K562 (cell line): Measurements from ENCODE around the gene SMCHD1. TPM values are rescaled to one million over a fixed set of nuclear protein-coding genes. Genes with fewer than 3 reads are reported as not detected.

Experiments used
- ATAC-seq: fragments of 200-7000 bp; cut with Tn5 transposase; 3 replicates; pipeline ENCODE4 v1.9.1; 2020; ENCODE audit warnings: moderate library complexity
- BruUV-seq: library from RNA; stranded (reverse); fragments of 400-500 nt; replicated peaks from 2 replicates; lab custom pipeline; 2021; lab: Mats Ljungman, UMichigan
- CTCF ChIA-PET: fragments of 300-600 bp; formaldehyde crosslinking; extraction: SDS; loops from one replicate; lab custom pipeline; 2021; ENCODE audit warnings: low intra/inter-chr PET ratio; lab: Yijun Ruan, JAX
- POLR2A ChIA-PET: fragments of 300-600, 350-650 bp; sonication (Branson Sonifier 250); formaldehyde crosslinking; extraction: SDS; loops from one replicate; lab custom pipeline; 2021; ENCODE audit warnings: antibody characterized with exemption, inconsistent platforms; lab: Yijun Ruan, JAX
- DNase-seq, 4 experiments: peaks; one replicate each; pipeline versions ENCODE4 v3.0.0 to v3.0.0-alpha.2; 2011 to 2018; ENCODE audit warnings: low spot score in 3 of 4, mixed read lengths in 3 of 4; ENCODE audit errors: extremely low read depth in 1 of 4
- FAIRE-seq: peaks from 2 replicates; lab custom pipeline; 2011; peaks lifted over from hg19 to GRCh38; lab: Jason Lieb, UNC
- H2AFZ ChIP-seq: 2 replicates; pipeline ENCODE4 v1.6.0; 2011; ENCODE audit warnings: low read depth, low read length, control low read depth, inconsistent platforms
- H3K27ac ChIP-seq: fragments of 200-600 bp; 3 replicates; pipeline ENCODE4 v1.8.0; 2011; ENCODE audit warnings: low read depth, mild to moderate bottlenecking, control low read depth, inconsistent platforms, low read length, moderate library complexity, mixed read lengths; ENCODE audit errors: extremely low read depth
- H3K27me3 ChIP-seq, 2 experiments: fragments of 300-600 bp in 1 of 2; 2 replicates in 1 of 2; 3 replicates in 1 of 2; pipeline versions ENCODE4 v1.6.0 to v1.8.0; 2011; ENCODE audit warnings: inconsistent platforms in 2 of 2, low read length in 2 of 2, mild to moderate bottlenecking in 1 of 2, mixed read lengths in 1 of 2, moderate library complexity in 1 of 2; ENCODE audit not compliant: control insufficient read depth in 2 of 2, insufficient read depth in 2 of 2
- H3K36me3 ChIP-seq: fragments of 300-600 bp; 3 replicates; pipeline ENCODE4 v1.8.0; 2011; ENCODE audit warnings: mild to moderate bottlenecking, low read length, inconsistent platforms; ENCODE audit not compliant: control insufficient read depth, insufficient read depth
- H3K4me1 ChIP-seq, 2 experiments: fragments of 200-600 bp in 1 of 2; replicated peaks in 1 of 2; 2 replicates in 1 of 2; 3 replicates in 1 of 2; pipeline versions ENCODE4 v1.5.1 to v1.8.0; 2011; ENCODE audit warnings: inconsistent platforms in 2 of 2, low read length in 2 of 2, mild to moderate bottlenecking in 1 of 2, mixed read lengths in 1 of 2, moderate library complexity in 1 of 2; ENCODE audit not compliant: control insufficient read depth in 2 of 2, insufficient read depth in 2 of 2
- H3K4me2 ChIP-seq: 2 replicates; pipeline ENCODE4 v1.6.1; 2011; ENCODE audit warnings: low read length, control low read depth, inconsistent platforms, mixed read lengths; ENCODE audit not compliant: insufficient read depth
- H3K4me3 ChIP-seq: fragments of 200-600 bp; sonication (generic), shearing (Covaris generic); 2 replicates; pipeline ENCODE4 v1.5.1; 2016; ENCODE audit warnings: control low read depth, inconsistent platforms
- H3K79me2 ChIP-seq: fragments of 200-600 bp; 3 replicates; pipeline ENCODE4 v1.8.0; 2011; ENCODE audit warnings: low read length, inconsistent platforms; ENCODE audit not compliant: control insufficient read depth, insufficient read depth
- H3K9ac ChIP-seq, 2 experiments: 2 replicates each; pipeline versions ENCODE4 v1.6.0 to v1.6.1; 2011; ENCODE audit warnings: low read depth in 2 of 2, low read length in 2 of 2, control low read depth in 1 of 2, inconsistent platforms in 1 of 2, mild to moderate bottlenecking in 1 of 2, mixed read lengths in 1 of 2; ENCODE audit not compliant: insufficient read depth in 1 of 2
- H3K9me1 ChIP-seq: one replicate; pipeline ENCODE4 v1.6.0; 2011; ENCODE audit warnings: inconsistent platforms, mild to moderate bottlenecking, low read length, moderate library complexity; ENCODE audit not compliant: control insufficient read depth, insufficient read depth
- H3K9me3 ChIP-seq: replicated peaks from 2 replicates; pipeline ENCODE4 v1.5.1; 2011; ENCODE audit warnings: low read depth, low read length, inconsistent platforms; ENCODE audit not compliant: control insufficient read depth, insufficient read depth
- H4K20me1 ChIP-seq: replicated peaks from 2 replicates; pipeline ENCODE4 v1.6.1; 2011; ENCODE audit warnings: low read length, inconsistent platforms, mixed read lengths; ENCODE audit not compliant: control insufficient read depth, insufficient read depth
- ARID1B ChIP-seq: fragments of 450-650 bp; IDR thresholded peaks from 2 replicates; pipeline ENCODE4 v1.6.1; 2016; ENCODE audit warnings: antibody characterized with exemption, mild to moderate bottlenecking, inconsistent platforms
- CHD7 ChIP-seq: fragments of 200-600 bp; sonication (generic); IDR thresholded peaks from one replicate; pipeline ENCODE4 v1.6.1; 2012; ENCODE audit warnings: mild to moderate bottlenecking, low read depth, low read length, inconsistent platforms
- NRF1 ChIP-seq, 2 experiments: fragments of 450-650 bp; IDR thresholded peaks in 1 of 2; conservative IDR thresholded peaks in 1 of 2; 2 replicates each; pipeline ENCODE4 v1.6.1; 2014; ENCODE audit warnings: mild to moderate bottlenecking in 2 of 2
- RFX7 ChIP-seq: fragments of 250-450 bp; sonication (Bioruptor Pico); IDR thresholded peaks from 2 replicates; pipeline ENCODE4 v1.5.1; 2021; ENCODE audit warnings: mild to moderate bottlenecking
- SMARCA4 ChIP-seq: fragments of 450-650 bp; IDR thresholded peaks from 2 replicates; pipeline ENCODE4 v1.6.1; 2016
- THRB ChIP-seq: fragments of 450-650 bp; formaldehyde crosslinking; conservative IDR thresholded peaks from 2 replicates; pipeline ENCODE4 v1.4.0; 2022; ENCODE audit warnings: mild to moderate bottlenecking, missing genetic modification characterization
- TRIM24 ChIP-seq, 2 experiments: fragments of 450-650 bp; IDR thresholded peaks; 2 replicates each; pipeline ENCODE4 v1.6.1; 2016
- ZNF146 ChIP-seq: IDR thresholded peaks from one replicate; pipeline ENCODE4 v1.6.1; 2018; ENCODE audit warnings: missing compliant biosample characterization; ENCODE audit not compliant: unreplicated experiment
- ZNF436 ChIP-seq: fragments of 250-450, 450-650 bp; sonication (Bioruptor Pico); formaldehyde crosslinking; IDR thresholded peaks from 2 replicates; pipeline ENCODE4 v1.7.0; 2020; ENCODE audit warnings: mild to moderate bottlenecking
- ZNF511 ChIP-seq: sonication (generic); formaldehyde crosslinking; IDR thresholded peaks from 2 replicates; pipeline ENCODE4 v1.8.0; 2022; ENCODE audit warnings: mild to moderate bottlenecking, missing genetic modification reagents
- WGBS: fragments of 100-300 bp; shearing (Covaris generic); methylation state at CpG from one replicate; pipeline ENCODE4 v1.1.6; 2016; ENCODE audit warnings: low coverage, mixed read lengths; ENCODE audit not compliant: insufficient coverage; ENCODE audit errors: missing lambda C conversion rate; 5-methylcytosine and 5-hydroxymethylcytosine counted together
- in situ Hi-C: fragments of 300-500 bp; cut with MboI; formaldehyde crosslinking; loops from 4 replicates; pipeline ENCODE4 v1.15.0; 2018; ENCODE audit warnings: inconsistent platforms, mixed read lengths
- intact Hi-C: fragments of 100-400 bp; cut with micrococcal nuclease; formaldehyde crosslinking; loops from 2 replicates; pipeline ENCODE4 v1.14.2; 2022
- polyA plus RNA-seq, 8 experiments: library from polyadenylated mRNA; depleted of rRNA in 4 of 8; stranded (reverse) in 5 of 8; unstranded in 3 of 8; fragments of >200 nt; fragmentation: Nextera tagmentation in 2 of 8; fragmentation: Illumina TruSeq in 1 of 8; extraction: Ambion mirVana in 2 of 8; extraction: Trizol in 1 of 8; gene quantifications; 2 replicates each; pipeline versions ENCODE4 v1.2.1 to v1.2.3, GENCODE V29; 2011 to 2014; ENCODE audit warnings: inconsistent platforms in 1 of 8, missing spikeins in 1 of 8
- total RNA-seq, 7 experiments: library from RNA; depleted of rRNA in 6 of 7; stranded (reverse); fragments of >200 nt in 6 of 7; fragmentation: Illumina TruSeq in 2 of 7; extraction: Trizol in 2 of 7; gene quantifications; 2 replicates each; pipeline versions ENCODE4 v1.2.1 to v1.2.3, GENCODE V29; 2011 to 2021; ENCODE audit warnings: low replicate concordance in 1 of 7

The SMCHD1 gene
- total and polyA plus RNA-seq, 9 of the 15 experiments (the other 6 are each of a cell fraction or from before 2014, with no cell fraction given), result 6.3 to 144 (median 72.7) TPM

- ATAC-seq (peak; percentile 78), FAIRE-seq (no peak), DNase-seq (peak in 1 of 4 experiments; percentile 55)
- ChIA-PET POLR2A (interaction anchor here (1.2 kb wide), 1 partner anchor 15 kb away, joined by 3 read pairs; no protein-coding TSS in a partner anchor), CTCF (no interaction called here)
- no peaks in the 10 kb centered on the region for H3K9me1 ChIP-seq
- WGBS, result 54% methylated on average over 1 of the region's 1 CpG
- in situ Hi-C loops (no loop called here), intact Hi-C loops (no loop called here)
- no peaks in the 10 kb centered on the region for H3K36me3 ChIP-seq
- no peak overlapping the region for H2AFZ ChIP-seq
- no peak overlapping the region for H3K27ac ChIP-seq
- H3K27me3 ChIP-seq, result peaks cover 2 to 4% of the 10 kb centered on the region in 2 experiments; a peak in 1 of 5 replicates
- H3K4me1 ChIP-seq, result peaks cover 0 to 6% of the 10 kb centered on the region in 2 experiments; a peak in 1 of 5 replicates
- H3K4me3 ChIP-seq, result no peak overlapping the region
- no TSS peak for BruUV-seq
- H3K9ac ChIP-seq, result no peak overlapping the region
- no peaks in the 10 kb centered on the region for H3K9me3 ChIP-seq
- H3K4me2 ChIP-seq, result no peak overlapping the region
- H3K79me2 ChIP-seq, result no peaks in the 10 kb centered on the region
- H4K20me1 ChIP-seq, result no peaks in the 10 kb centered on the region
- TF ChIP-seq ZNF436 (no peak), NRF1 (conservative IDR thresholded peaks at IDR 0.05 in 1 of 2, IDR thresholded peaks at IDR 0.05 in 1 of 2) (no peak), CHD7 (no peak), ZNF511 (CRISPR knock-in tag) (no peak), SMARCA4 (peak; percentile 69; the same call in 1 of the 2 replicates), TRIM24 (IDR thresholded peaks at IDR 0.05) (peak; percentile 19 to 75; a peak in 1 of 4 replicates), ARID1B (peak; percentile 68), ZNF146 (CRISPR knock-in tag) (no peak), THRB (no peak), RFX7 (no peak)
These were observed 27.7 kb upstream of the SMCHD1 start for GRCh38 chr18:2627821-2628276.
